ENCODE results near the gene FARS2.

FARS2 gene

DNA sequence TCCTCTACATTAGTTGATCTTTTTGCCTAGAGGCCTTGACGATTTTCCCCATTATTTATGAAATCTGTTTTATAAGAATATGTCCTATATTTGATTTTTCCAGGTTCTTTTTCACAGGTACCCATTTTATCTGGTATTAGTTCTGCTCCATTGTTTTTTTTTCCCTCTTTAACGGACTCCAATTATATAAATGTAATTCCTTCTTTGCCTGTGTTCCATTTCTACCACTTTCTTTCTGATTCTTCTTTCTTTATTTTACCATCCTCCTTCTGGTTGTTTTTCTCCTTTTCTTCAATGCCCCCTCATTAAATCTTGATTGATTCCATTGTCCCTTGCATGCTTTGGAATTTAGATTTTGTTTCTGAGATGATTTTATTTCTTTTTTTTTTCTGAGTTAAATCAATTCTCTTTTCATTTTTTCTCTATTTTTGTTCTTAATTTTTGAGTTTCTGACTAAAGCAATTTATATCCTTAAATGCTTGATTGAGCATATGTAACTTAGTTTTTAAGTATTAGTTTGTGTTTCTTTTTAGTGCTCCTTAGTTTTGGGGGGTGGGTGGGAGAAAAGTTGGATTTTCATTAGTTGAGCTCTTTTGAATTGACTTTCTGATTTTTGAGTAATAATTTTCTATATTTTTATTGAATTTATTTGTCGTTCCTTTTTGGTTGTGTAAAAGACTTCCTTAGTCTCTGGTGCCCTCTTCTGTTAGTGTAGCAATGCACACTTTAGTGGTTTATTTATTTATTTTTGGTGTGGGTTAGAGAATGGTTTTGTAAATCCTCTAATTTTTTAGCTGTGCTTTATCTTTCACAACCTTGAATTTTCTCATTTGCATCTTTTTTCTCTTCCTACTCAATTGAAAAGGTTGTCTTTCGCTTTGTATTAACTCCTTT lies 140.8 kb downstream of the FARS2 start:
- TF ChIP-seq, protein P1, sequence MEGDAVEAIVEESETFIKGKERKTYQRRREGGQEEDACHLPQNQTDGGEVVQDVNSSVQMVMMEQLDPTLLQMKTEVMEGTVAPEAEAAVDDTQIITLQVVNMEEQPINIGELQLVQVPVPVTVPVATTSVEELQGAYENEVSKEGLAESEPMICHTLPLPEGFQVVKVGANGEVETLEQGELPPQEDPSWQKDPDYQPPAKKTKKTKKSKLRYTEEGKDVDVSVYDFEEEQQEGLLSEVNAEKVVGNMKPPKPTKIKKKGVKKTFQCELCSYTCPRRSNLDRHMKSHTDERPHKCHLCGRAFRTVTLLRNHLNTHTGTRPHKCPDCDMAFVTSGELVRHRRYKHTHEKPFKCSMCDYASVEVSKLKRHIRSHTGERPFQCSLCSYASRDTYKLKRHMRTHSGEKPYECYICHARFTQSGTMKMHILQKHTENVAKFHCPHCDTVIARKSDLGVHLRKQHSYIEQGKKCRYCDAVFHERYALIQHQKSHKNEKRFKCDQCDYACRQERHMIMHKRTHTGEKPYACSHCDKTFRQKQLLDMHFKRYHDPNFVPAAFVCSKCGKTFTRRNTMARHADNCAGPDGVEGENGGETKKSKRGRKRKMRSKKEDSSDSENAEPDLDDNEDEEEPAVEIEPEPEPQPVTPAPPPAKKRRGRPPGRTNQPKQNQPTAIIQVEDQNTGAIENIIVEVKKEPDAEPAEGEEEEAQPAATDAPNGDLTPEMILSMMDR (IDR thresholded peaks at IDR 0.05): no peak
- H3K27ac ChIP-seq: no peak overlapping the region
- no peaks in the 10 kb centered on the region for H3K36me3 ChIP-seq
- no peak overlapping the region for H3K4me3 ChIP-seq (ENCODE audit: low read depth in 1 of 2, low read length in 1 of 2)
- no peaks in the 10 kb centered on the region for H3K4me1 ChIP-seq (ENCODE audit: control insufficient read depth in 1 of 2, insufficient read depth in 1 of 2, low read depth in 1 of 2, low read length in 1 of 2)
- H3K27me3 ChIP-seq: no peaks in the 10 kb centered on the region
- H3K9me3 ChIP-seq: no peaks in the 10 kb centered on the region

DNA sequence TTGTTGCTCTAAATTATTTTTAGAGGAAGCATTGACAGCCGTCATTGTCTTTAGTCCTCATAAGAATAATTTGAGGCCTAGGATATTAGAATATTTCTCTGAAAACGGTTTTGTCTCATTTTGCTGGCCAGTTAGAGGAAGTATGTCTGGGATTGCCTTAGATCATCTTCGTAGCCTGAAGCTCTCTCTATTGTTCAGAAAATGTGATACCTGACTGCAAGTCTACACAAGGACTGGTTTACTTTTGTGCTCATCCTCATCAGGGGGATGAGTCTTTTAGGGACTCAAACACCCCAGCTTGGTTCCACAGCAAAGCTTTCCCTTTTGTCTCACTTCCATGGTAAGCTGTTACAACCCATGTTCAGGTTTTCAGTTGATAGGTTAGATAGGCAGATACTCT lies 141.8 kb downstream of the FARS2 start:
- no peaks in the 10 kb centered on the region for H3K36me3 ChIP-seq
- no peak overlapping the region for H3K27ac ChIP-seq
- no peaks in the 10 kb centered on the region for H3K27me3 ChIP-seq
- no peaks in the 10 kb centered on the region for H3K4me1 ChIP-seq (ENCODE audit: control insufficient read depth in 1 of 2, insufficient read depth in 1 of 2, low read depth in 1 of 2, low read length in 1 of 2)
- H3K4me3 ChIP-seq (ENCODE audit: low read depth in 1 of 2, low read length in 1 of 2): no peak overlapping the region
- H3K9me3 ChIP-seq: no peaks in the 10 kb centered on the region
- TF ChIP-seq, protein P1 (IDR thresholded peaks at IDR 0.05): no peak

DNA sequence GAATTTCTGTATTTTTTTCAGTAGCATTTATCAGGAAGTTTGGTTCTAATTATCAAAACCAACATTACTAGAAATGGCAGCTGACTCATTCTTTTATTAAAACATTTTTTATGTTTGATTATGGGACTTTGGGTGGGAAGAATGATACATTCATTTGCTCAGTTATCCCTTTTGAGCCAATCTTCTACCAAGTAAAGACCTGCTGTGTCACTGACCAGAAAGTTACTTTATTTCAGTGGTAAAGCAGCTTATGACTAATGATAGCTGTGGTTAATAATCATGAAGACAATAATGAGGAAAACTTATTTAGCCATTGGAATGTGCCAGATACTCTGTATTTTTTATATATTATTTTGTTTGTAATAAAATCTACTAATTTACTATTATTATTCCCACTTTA lies 142.3 kb downstream of the FARS2 start:
- H3K27me3 ChIP-seq: no peaks in the 10 kb centered on the region
- H3K27ac ChIP-seq: no peak overlapping the region
- H3K9me3 ChIP-seq: no peaks in the 10 kb centered on the region
- no peak overlapping the region for H3K4me3 ChIP-seq (ENCODE audit: low read depth in 1 of 2, low read length in 1 of 2)
- no peaks in the 10 kb centered on the region for H3K36me3 ChIP-seq
- H3K4me1 ChIP-seq (ENCODE audit: control insufficient read depth in 1 of 2, insufficient read depth in 1 of 2, low read depth in 1 of 2, low read length in 1 of 2): no peaks in the 10 kb centered on the region
- TF ChIP-seq, protein P1 (IDR thresholded peaks at IDR 0.05): no peak

DNA sequence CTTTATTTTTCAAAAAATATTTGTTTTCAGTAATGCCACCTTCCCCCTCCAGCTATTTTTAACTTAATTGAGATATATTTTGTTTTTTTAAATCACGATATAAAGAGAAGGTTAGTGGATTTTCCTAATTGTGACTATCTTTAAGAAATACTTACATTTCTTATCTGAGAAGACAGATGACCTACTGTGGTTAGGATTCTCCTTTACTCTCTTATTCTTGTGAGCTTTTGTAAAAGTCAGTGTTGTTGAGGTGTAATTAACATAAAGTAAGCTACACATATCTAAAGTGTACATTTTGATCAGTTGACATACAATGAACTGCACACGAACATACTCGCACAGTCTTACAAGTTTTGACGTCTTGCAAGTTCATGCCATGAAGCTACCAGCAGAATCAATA lies 144.7 kb downstream of the FARS2 start:
- H3K27ac ChIP-seq: no peak overlapping the region
- H3K27me3 ChIP-seq: no peaks in the 10 kb centered on the region
- H3K4me3 ChIP-seq (ENCODE audit: low read depth in 1 of 2, low read length in 1 of 2): no peak overlapping the region
- H3K36me3 ChIP-seq: no peaks in the 10 kb centered on the region
- H3K4me1 ChIP-seq (ENCODE audit: control insufficient read depth in 1 of 2, insufficient read depth in 1 of 2, low read depth in 1 of 2, low read length in 1 of 2): no peaks in the 10 kb centered on the region
- H3K9me3 ChIP-seq: no peaks in the 10 kb centered on the region
- TF ChIP-seq, protein P1 (IDR thresholded peaks at IDR 0.05): no peak

DNA sequence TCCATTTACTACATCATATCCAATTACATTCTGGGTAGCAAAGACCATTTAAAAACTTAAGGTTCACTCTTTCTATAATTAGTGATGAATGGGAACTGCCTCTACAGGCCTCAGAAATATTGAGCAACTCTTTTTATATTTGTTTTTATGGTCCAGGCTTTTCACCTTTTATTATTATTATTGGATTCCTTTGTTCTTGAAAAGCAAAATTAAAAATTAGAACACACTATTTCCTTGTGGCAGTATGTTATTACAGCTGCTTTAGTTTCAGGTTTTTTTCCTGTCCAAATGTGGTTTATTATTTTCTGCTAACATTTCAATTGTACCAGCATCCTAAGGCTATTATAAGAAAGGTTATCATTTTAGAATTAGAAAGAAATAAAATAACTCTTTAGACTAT lies 150.1 kb downstream of the FARS2 start:
- Histone ChIP-seq H3K4me1 (ENCODE audit: control insufficient read depth in 1 of 2, insufficient read depth in 1 of 2, low read depth in 1 of 2, low read length in 1 of 2) (no peaks in the 10 kb centered on the region), H3K9me3 (no peaks in the 10 kb centered on the region), H3K36me3 (no peaks in the 10 kb centered on the region), H3K27ac (no peak overlapping the region), H3K4me3 (ENCODE audit: low read depth in 1 of 2, low read length in 1 of 2) (no peak overlapping the region), H3K27me3 (no peaks in the 10 kb centered on the region)
- TF ChIP-seq, protein P1 (IDR thresholded peaks at IDR 0.05): no peak

Data from neutrophil (primary cell).